OCI-LY1 (cell line): Measurements from ENCODE around the gene SELENOH.

ENCODE experiments used
- EZH2 ChIP-seq: fragments of 200-600 bp; sonication (generic), shearing (Covaris generic); IDR thresholded peaks from 2 replicates; pipeline ENCODE4 v1.8.0; 2017; ENCODE audit warnings: borderline replicate concordance, mixed run types, mild to moderate bottlenecking, antibody characterized with exemption, low read length, moderate library complexity, mixed read lengths
- TF ChIP-seq, protein P1 (sequence below): fragments of 200-600 bp; sonication (generic), shearing (Covaris generic); IDR thresholded peaks from 2 replicates; pipeline ENCODE4 v1.5.1; 2017; ENCODE audit warnings: mild to moderate bottlenecking, antibody characterized with exemption, low read length, moderate library complexity, mixed read lengths

GRCh38 chr11:57713835-57714234 lies 27.5 kb upstream of the SELENOH start:
- TF ChIP-seq EZH2, result no peak
- TF ChIP-seq, protein P1, sequence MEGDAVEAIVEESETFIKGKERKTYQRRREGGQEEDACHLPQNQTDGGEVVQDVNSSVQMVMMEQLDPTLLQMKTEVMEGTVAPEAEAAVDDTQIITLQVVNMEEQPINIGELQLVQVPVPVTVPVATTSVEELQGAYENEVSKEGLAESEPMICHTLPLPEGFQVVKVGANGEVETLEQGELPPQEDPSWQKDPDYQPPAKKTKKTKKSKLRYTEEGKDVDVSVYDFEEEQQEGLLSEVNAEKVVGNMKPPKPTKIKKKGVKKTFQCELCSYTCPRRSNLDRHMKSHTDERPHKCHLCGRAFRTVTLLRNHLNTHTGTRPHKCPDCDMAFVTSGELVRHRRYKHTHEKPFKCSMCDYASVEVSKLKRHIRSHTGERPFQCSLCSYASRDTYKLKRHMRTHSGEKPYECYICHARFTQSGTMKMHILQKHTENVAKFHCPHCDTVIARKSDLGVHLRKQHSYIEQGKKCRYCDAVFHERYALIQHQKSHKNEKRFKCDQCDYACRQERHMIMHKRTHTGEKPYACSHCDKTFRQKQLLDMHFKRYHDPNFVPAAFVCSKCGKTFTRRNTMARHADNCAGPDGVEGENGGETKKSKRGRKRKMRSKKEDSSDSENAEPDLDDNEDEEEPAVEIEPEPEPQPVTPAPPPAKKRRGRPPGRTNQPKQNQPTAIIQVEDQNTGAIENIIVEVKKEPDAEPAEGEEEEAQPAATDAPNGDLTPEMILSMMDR, result no peak
